Transverse colon (tissue), 4 donors: ENCODE results near the gene EWSR1. TPM values are rescaled to one million over a fixed set of nuclear protein-coding genes. Genes with fewer than 3 reads are reported as not detected.

Source experiments
- DNase-seq: peaks from one replicate; pipeline ENCODE4 v3.0.0-alpha.2; 2019
- H3K27ac ChIP-seq, 4 donors: fragments of 200-600 bp; sonication (generic); 2 replicates each; pipeline ENCODE4 v1.5.1; 2016 to 2018; ENCODE audit warnings: inconsistent platforms in 4 of 4
- H3K27me3 ChIP-seq: fragments of 200-600 bp; sonication (generic); 2 replicates; pipeline ENCODE4 v1.5.1; 2017; ENCODE audit warnings: inconsistent platforms
- H3K36me3 ChIP-seq, 4 donors: fragments of 200-600 bp; sonication (generic); 2 replicates each; pipeline ENCODE4 v1.5.1; 2017 to 2019; ENCODE audit warnings: inconsistent platforms in 4 of 4
- H3K4me1 ChIP-seq, 4 donors: fragments of 200-600 bp; sonication (generic); 2 replicates each; pipeline ENCODE4 v1.5.1; 2017 to 2020; ENCODE audit warnings: inconsistent platforms in 4 of 4
- H3K4me3 ChIP-seq, 4 donors: fragments of 200-600 bp; sonication (generic); 1 replicate in 1 of 4; 2 replicates in 3 of 4; pipeline versions ENCODE4 v1.5.1 to v1.6.1; 2017 to 2019; ENCODE audit warnings: inconsistent platforms in 4 of 4
- H3K9me3 ChIP-seq, 2 donors: fragments of 200-600 bp; sonication (generic); 2 replicates each; pipeline ENCODE4 v1.5.1; 2017 to 2019; ENCODE audit warnings: inconsistent platforms in 2 of 2
- EP300 ChIP-seq: sonication (generic); formaldehyde crosslinking; IDR thresholded peaks from one replicate; pipeline ENCODE4 v1.6.1; 2017; ENCODE audit warnings: antibody characterized with exemption, low read depth
- POLR2A ChIP-seq: fragments of 450-650 bp; IDR thresholded peaks from one replicate; pipeline ENCODE4 v1.6.1; 2016; ENCODE audit warnings: antibody characterized with exemption, mild to moderate bottlenecking, moderate library complexity
- POLR2AphosphoS5 ChIP-seq, 3 donors: sonication (generic); formaldehyde crosslinking; IDR thresholded peaks; one replicate each; pipeline ENCODE4 v1.6.1; 2016; ENCODE audit warnings: antibody characterized with exemption in 3 of 3
- WGBS, 2 donors: methylation state at CpG; one replicate each; pipeline ENCODE4 v1.1.5; 2018; ENCODE audit warnings: low coverage in 1 of 2; 5-methylcytosine and 5-hydroxymethylcytosine counted together
- in situ Hi-C, 4 donors: fragments of 200-750 bp; cut with MboI; loops; one replicate each; pipeline versions ENCODE4 v1.15.0 to v1.15.1; 2017; ENCODE audit warnings: low sequenced_read_pairs in 3 of 4, low pct_ligation_motif_present in 1 of 4, low pct_unique_long_range_greater_than_20kb in 1 of 4
- intact Hi-C: fragments of 100-400 bp; cut with DNase I; formaldehyde crosslinking; loops from one replicate; pipeline ENCODE4 v1.15.1; 2023; ENCODE audit warnings: low total_unique reads
- total RNA-seq, 4 donors: library from RNA; depleted of rRNA; stranded (reverse); fragments of >200 nt; gene quantifications; one replicate each; pipeline ENCODE4 v1.1.0, GENCODE V29; 2016
- TF ChIP-seq, protein P1 (sequence below), 5 experiments: fragments of 200-600 bp in 3 of 5; fragments of 450-650 bp in 2 of 5; sonication (generic) in 3 of 5; IDR thresholded peaks; 1 replicate in 2 of 5; 2 replicates in 3 of 5; pipeline ENCODE4 v1.5.1; 2016 to 2017; ENCODE audit warnings: antibody characterized with exemption in 5 of 5, inconsistent platforms in 3 of 5, mild to moderate bottlenecking in 2 of 5, moderate library complexity in 1 of 5

The EWSR1 gene
- total RNA-seq, 4 donors from 2014 or later = 196 to 318 (median 205) TPM

GRCh38 chr22:29255064-29255621 lies 12.9 kb upstream of the EWSR1 start:
- 88% methylated on average over 10 of the region's 11 CpGs; no CpG with 5 or more reads in 1 of the 2 donors for WGBS, 2 donors
- intact Hi-C loops (no loop called here), in situ Hi-C loops (no loop called here)
- Histone ChIP-seq H3K4me3 (no peak overlapping the region), H3K27me3 (no peaks in the 10 kb centered on the region), H3K27ac (no peak overlapping the region), H3K36me3 (no peaks in the 10 kb centered on the region), H3K4me1 (no peaks in the 10 kb centered on the region), H3K9me3 (no peaks in the 10 kb centered on the region)
- TF ChIP-seq POLR2AphosphoS5 (IDR thresholded peaks at IDR 0.05) = no peak
- TF ChIP-seq, protein P1, sequence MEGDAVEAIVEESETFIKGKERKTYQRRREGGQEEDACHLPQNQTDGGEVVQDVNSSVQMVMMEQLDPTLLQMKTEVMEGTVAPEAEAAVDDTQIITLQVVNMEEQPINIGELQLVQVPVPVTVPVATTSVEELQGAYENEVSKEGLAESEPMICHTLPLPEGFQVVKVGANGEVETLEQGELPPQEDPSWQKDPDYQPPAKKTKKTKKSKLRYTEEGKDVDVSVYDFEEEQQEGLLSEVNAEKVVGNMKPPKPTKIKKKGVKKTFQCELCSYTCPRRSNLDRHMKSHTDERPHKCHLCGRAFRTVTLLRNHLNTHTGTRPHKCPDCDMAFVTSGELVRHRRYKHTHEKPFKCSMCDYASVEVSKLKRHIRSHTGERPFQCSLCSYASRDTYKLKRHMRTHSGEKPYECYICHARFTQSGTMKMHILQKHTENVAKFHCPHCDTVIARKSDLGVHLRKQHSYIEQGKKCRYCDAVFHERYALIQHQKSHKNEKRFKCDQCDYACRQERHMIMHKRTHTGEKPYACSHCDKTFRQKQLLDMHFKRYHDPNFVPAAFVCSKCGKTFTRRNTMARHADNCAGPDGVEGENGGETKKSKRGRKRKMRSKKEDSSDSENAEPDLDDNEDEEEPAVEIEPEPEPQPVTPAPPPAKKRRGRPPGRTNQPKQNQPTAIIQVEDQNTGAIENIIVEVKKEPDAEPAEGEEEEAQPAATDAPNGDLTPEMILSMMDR (IDR thresholded peaks at IDR 0.05) = no peak
- no peak for TF ChIP-seq EP300
- no peak for TF ChIP-seq POLR2A
- DNase-seq = no peak

DNA sequence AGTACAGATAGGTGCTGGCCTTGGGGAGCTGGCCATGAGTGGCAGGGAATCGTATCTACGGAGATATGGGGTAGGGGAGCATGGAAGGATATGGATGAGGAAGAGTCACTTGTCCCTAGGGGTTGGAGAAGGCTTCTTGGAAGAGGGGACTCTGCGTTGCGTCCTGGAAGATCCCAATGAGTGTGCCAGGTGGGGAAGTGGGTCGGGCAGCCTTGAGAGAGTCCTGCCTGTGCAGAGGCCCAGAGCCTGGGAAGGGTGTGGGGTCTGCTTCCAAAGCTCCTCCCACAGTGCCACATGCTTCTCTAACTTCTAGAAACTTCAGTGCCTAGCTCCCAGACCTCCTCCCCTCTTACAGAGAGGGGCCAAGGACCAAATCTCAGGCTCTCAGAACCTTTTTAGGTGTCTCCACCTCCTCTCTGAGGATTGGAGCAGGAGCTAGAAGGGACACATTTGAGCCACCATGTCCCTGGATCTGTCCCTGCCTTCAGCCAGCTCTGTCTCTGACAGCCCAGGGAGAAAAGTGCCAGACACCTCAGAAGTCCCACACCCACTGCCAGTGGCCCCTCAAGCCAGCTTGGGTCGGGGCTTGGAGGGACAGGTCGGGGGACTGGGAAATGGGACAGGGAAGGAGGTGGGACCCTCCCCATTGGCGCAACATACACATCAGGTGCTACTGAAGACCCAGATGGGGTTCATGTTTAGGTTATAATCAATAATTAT lies 11.3 kb upstream of the EWSR1 start:
- TF ChIP-seq EP300 (no peak), POLR2AphosphoS5 (IDR thresholded peaks at IDR 0.05) (no peak), POLR2A (no peak)
- TF ChIP-seq, protein P1 (IDR thresholded peaks at IDR 0.05) = no peak
- 95 to 100% methylated on average over 1 to 8 of the region's 8 CpGs for WGBS, 2 donors
- no peaks in the 10 kb centered on the region for H3K4me1 ChIP-seq
- H3K4me3 ChIP-seq = no peak overlapping the region
- in situ Hi-C loops = no loop called here
- no peak overlapping the region for H3K27ac ChIP-seq
- H3K27me3 ChIP-seq = no peaks in the 10 kb centered on the region
- DNase-seq = no peak
- intact Hi-C loops = no loop called here
- no peaks in the 10 kb centered on the region for H3K9me3 ChIP-seq
- no peaks in the 10 kb centered on the region for H3K36me3 ChIP-seq

DNA sequence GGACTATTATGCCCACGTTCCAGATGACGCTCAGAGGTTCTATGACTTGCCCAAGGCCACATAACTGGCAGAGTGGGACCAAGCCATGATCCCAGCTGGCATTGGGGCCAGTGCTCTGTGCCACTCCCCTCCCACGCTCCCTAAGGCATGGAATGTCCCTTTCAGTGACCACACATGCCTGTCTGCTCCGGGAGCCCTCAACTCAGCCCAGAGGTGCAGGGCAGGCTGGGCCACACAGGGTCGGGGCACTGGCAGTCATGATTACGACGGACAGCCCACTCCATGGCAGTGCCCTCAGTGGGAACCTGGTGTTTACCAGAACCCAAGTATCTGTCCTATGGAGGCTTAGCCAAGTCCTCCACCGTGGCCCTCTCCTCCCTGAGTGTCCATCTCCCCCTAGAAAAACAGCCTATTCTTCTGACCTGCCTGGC lies 10.3 kb upstream of the EWSR1 start:
- H3K4me1 ChIP-seq = no peaks in the 10 kb centered on the region
- H3K36me3 ChIP-seq = no peaks in the 10 kb centered on the region
- no peak for TF ChIP-seq POLR2A
- no peak for TF ChIP-seq EP300
- TF ChIP-seq, protein P1 (IDR thresholded peaks at IDR 0.05) = no peak
- TF ChIP-seq POLR2AphosphoS5 (IDR thresholded peaks at IDR 0.05) = no peak
- intact Hi-C loops (no loop called here), in situ Hi-C loops (no loop called here)
- no peak overlapping the region for H3K27ac ChIP-seq
- DNase-seq = no peak
- H3K27me3 ChIP-seq = no peaks in the 10 kb centered on the region
- 75% methylated on average over 7 of the region's 8 CpGs; no CpG with 5 or more reads in 1 of the 2 donors for WGBS, 2 donors
- H3K9me3 ChIP-seq = no peaks in the 10 kb centered on the region
- H3K4me3 ChIP-seq = no peak overlapping the region

DNA sequence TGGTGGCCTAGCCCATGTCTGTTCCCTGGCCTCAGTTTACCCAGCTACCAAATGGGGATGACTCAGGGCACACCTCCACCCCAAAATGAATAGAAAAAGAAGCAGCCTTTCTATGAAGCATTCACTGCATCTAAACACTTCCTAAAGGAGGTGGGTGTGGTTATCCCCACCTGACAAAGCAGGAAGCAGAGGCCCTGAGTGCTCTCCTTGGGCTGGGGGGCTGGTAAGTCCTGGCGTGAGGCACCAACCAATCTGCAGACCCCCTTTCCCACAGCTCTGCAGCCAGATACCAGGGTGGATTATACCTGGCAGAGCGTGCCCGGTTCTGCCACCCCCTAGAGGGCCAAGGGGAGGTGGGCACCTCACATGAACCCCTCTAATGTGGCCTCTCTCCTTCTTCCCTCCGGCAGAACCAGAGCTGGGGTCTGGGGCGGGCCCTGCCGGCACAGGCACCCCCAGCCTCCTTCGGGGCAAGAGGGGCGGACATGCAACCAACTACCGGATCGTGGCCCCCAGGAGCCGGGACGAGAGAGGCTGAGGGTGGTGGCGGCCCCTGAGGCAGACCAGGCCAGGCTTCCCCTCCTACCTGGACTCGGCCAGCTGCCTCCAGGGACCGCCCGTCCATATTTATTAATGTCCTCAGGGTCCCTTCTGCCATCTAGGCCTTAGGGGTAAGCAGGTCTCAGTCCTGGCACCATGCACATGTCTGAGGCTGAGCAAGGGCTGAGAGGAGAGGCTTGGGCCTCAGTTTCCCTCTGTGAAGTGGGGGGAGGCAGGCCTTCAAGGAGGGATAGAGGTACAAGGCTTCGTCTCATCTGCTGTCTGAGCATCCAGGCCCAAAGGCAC lies 9.4 kb upstream of the EWSR1 start:
- WGBS, 2 donors = 91% methylated on average over 17 of the region's 17 CpGs; no CpG with 5 or more reads in 1 of the 2 donors
- no peaks in the 10 kb centered on the region for H3K4me1 ChIP-seq
- no peaks in the 10 kb centered on the region for H3K9me3 ChIP-seq
- in situ Hi-C loops = no loop called here
- intact Hi-C loops = no loop called here
- H3K4me3 ChIP-seq = no peak overlapping the region
- H3K27me3 ChIP-seq = no peaks in the 10 kb centered on the region
- no peak for DNase-seq
- TF ChIP-seq EP300 (no peak), POLR2AphosphoS5 (IDR thresholded peaks at IDR 0.05) (no peak)
- TF ChIP-seq, protein P1 (IDR thresholded peaks at IDR 0.05) = no peak
- no peaks in the 10 kb centered on the region for H3K36me3 ChIP-seq
- H3K27ac ChIP-seq = no peak overlapping the region
